C4-2B (cell line): ENCODE measurements around the gene SFTPA1.
"Not testable (repeated sequence)": the region's sequence is repeated elsewhere in the genome, so short reads cannot be mapped to it uniquely, and the experiment has no call there.

Source experiments
- H3K27ac ChIP-seq: fragments of 450-650 bp; 2 replicates; pipeline ENCODE4 v1.5.1; 2017
- ZFX ChIP-seq: fragments of 450-650 bp; IDR thresholded peaks from 2 replicates; pipeline ENCODE4 v1.6.1; 2017
- TF ChIP-seq, protein P1 (sequence below): fragments of 450-650 bp; conservative IDR thresholded peaks from 2 replicates; pipeline ENCODE4 v1.5.1; 2017; ENCODE audit warnings: mild to moderate bottlenecking

The SFTPA1 gene

DNA sequence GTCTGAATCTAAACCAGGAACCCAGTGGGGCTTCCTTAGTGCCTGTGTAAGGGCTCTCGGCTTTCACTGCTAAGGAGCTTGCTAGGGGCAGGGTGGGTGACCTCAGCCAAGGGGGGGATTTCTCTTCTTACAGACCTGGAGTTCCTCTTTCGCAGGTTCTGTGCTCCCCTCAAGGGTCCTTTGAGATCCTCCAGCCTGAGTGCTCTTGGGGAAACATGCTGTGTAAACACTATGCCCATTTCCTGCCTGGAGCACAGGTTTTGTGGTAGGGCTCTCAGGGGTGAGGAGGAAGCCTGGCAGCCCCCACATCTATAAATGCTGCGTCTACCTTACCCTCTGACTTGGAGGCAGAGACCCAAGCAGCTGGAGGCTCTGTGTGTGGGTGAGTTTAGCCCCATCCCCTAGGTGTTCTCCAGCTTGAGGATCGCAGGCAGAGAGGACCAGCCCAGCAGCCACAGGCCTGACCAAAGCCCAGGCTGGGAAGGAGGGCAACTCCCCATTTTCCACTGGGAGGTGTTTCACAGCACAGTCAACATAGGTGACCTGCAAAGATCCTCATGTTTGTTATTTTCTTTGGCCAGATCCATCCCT lies at the start of gene SFTPA1:
Gene SFTPA1 (plus strand): TSS at position 339 of the 591 bp plus-strand sequence. CDS start 887 bp downstream, outside the sequence.
- no peak for TF ChIP-seq ZFX
- TF ChIP-seq, protein P1, sequence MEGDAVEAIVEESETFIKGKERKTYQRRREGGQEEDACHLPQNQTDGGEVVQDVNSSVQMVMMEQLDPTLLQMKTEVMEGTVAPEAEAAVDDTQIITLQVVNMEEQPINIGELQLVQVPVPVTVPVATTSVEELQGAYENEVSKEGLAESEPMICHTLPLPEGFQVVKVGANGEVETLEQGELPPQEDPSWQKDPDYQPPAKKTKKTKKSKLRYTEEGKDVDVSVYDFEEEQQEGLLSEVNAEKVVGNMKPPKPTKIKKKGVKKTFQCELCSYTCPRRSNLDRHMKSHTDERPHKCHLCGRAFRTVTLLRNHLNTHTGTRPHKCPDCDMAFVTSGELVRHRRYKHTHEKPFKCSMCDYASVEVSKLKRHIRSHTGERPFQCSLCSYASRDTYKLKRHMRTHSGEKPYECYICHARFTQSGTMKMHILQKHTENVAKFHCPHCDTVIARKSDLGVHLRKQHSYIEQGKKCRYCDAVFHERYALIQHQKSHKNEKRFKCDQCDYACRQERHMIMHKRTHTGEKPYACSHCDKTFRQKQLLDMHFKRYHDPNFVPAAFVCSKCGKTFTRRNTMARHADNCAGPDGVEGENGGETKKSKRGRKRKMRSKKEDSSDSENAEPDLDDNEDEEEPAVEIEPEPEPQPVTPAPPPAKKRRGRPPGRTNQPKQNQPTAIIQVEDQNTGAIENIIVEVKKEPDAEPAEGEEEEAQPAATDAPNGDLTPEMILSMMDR: no peak
- H3K27ac ChIP-seq: no peak within 1 kb of the TSS

- TF ChIP-seq ZFX: no peak
- TF ChIP-seq, protein P1: no peak
- H3K27ac ChIP-seq: no peak overlapping the region; the same call in 1 of the 2 replicates
Observed at GRCh38 chr10:79561257-79561656, 49.5 kb upstream of the SFTPA1 start.

GRCh38 chr10:79562135-79562756 lies 48.5 kb upstream of the SFTPA1 start:
- no peak overlapping the region for H3K27ac ChIP-seq
- TF ChIP-seq, protein P1: peak; percentile 96
- TF ChIP-seq ZFX: no peak

DNA sequence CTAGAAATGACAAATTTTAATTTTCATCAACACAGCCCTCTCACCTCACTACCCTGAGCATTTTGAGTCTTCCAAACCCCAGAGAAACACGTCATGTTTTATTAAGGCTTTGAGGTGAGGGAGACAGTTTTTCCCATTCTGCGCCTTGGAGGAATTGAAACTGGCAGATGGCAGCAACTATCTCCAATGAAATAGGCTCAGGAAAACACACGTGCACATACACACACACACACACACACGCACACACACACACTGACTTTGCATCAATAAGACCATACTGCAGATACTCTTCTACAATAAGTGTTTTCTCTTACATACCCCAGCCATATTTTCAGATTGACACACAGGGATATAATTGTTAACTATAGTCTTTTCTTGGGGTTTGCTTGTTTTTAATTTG lies 47.3 kb upstream of the SFTPA1 start:
- no peak for TF ChIP-seq ZFX
- TF ChIP-seq, protein P1: no peak
- H3K27ac ChIP-seq: no peak overlapping the region

- not testable (repeated sequence) for H3K27ac ChIP-seq
Observed at GRCh38 chr10:79570624-79571023, 40.1 kb upstream of the SFTPA1 start.

DNA sequence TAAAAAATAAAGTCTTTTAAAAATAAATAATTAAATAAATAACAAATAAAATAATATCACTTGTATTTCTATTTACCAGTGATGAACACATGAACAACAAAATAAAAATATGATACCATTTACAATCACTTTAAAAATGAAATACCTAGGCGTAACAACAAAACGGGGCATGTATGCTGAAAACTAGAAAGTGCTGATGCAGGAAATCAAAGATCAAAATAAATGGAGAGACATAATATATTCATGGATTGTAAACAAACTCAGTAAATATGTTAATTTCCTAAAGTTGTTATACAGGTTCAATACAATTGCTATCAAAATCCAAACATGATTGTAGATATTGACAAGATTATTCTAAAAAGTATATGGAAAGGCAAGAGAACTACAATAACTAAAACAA lies 31.4 kb upstream of the SFTPA1 start:
- no peak overlapping the region for H3K27ac ChIP-seq
- TF ChIP-seq ZFX: no peak
- TF ChIP-seq, protein P1: no peak

- TF ChIP-seq ZFX: no peak
- TF ChIP-seq, protein P1: no peak
- no peak overlapping the region for H3K27ac ChIP-seq
Observed at GRCh38 chr10:79581044-79581443, 29.7 kb upstream of the SFTPA1 start.

- TF ChIP-seq, protein P1: no peak
- no peak for TF ChIP-seq ZFX
- no peak overlapping the region for H3K27ac ChIP-seq
Observed at GRCh38 chr10:79582096-79582495, 28.6 kb upstream of the SFTPA1 start.

DNA sequence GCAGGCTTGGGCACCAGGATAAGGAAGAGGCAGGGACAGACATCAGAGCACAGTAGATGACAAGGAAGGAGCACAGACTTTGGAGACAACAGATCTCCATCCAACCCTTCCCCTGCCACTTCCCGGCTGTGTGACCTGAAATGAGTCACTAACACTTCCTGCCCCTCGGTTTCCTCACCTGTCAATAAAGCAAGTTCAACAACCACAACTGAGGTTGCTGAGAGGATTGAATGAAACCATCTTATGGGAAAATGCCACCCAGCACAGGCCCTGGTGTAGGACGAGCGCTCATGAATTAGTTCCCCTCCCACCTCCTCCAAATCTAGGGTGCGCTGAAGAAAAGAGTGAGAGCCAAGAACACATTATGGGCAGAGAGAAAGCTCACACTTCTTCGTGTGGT lies 27.8 kb upstream of the SFTPA1 start:
- not testable (repeated sequence) for H3K27ac ChIP-seq
